ENCODE results near the gene PFN3. TPM values are rescaled to one million over a fixed set of nuclear protein-coding genes. Genes with fewer than 3 reads are reported as not detected.

PFN3 gene
- total RNA-seq, 1 donor from 2014 or later = not detected

- Histone ChIP-seq H3K27me3 (ENCODE audit: insufficient read depth, low read length) (peaks cover 23% of the 10 kb centered on the region), H2AFZ (ENCODE audit: low read depth, low read length) (no peak overlapping the region), H3K4me3 (ENCODE audit: insufficient read depth, low read depth, low read length) (no peak overlapping the region), H3K27ac (ENCODE audit: low read depth, low read length) (no peak overlapping the region), H3K9me3 (ENCODE audit: insufficient read depth, low read depth, low read length) (no peaks in the 10 kb centered on the region), H3K79me2 (ENCODE audit: insufficient read depth, low read length) (no peaks in the 10 kb centered on the region), H3K4me1 (ENCODE audit: insufficient read depth, low read length) (peaks cover 11% of the 10 kb centered on the region), H3K4me2 (ENCODE audit: low read length) (no peak overlapping the region), H3K36me3 (ENCODE audit: insufficient read depth, low read length) (no peaks in the 10 kb centered on the region), H4K20me1 (ENCODE audit: insufficient read depth, low read length) (no peaks in the 10 kb centered on the region), H3K9ac (ENCODE audit: low read length) (no peak overlapping the region)
- FAIRE-seq = no peak
- no peaks in the 10 kb centered on the region for H3K36me3 Mint-ChIP-seq (ENCODE audit: low read depth, unreplicated experiment)
- H3K27ac Mint-ChIP-seq (ENCODE audit: unreplicated experiment) = no peak overlapping the region
- no peak overlapping the region for H3K4me3 Mint-ChIP-seq (ENCODE audit: unreplicated experiment)
- peaks cover 45% of the 10 kb centered on the region for H3K27me3 Mint-ChIP-seq (ENCODE audit: low read depth, unreplicated experiment)
- H3K4me1 Mint-ChIP-seq (ENCODE audit: low read depth, unreplicated experiment) = no peaks in the 10 kb centered on the region
- TF ChIP-seq, protein P1, sequence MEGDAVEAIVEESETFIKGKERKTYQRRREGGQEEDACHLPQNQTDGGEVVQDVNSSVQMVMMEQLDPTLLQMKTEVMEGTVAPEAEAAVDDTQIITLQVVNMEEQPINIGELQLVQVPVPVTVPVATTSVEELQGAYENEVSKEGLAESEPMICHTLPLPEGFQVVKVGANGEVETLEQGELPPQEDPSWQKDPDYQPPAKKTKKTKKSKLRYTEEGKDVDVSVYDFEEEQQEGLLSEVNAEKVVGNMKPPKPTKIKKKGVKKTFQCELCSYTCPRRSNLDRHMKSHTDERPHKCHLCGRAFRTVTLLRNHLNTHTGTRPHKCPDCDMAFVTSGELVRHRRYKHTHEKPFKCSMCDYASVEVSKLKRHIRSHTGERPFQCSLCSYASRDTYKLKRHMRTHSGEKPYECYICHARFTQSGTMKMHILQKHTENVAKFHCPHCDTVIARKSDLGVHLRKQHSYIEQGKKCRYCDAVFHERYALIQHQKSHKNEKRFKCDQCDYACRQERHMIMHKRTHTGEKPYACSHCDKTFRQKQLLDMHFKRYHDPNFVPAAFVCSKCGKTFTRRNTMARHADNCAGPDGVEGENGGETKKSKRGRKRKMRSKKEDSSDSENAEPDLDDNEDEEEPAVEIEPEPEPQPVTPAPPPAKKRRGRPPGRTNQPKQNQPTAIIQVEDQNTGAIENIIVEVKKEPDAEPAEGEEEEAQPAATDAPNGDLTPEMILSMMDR (IDR thresholded peaks at IDR 0.05; ENCODE audit: insufficient read depth, low read depth, low read length) = no peak
- TF ChIP-seq EZH2 (IDR thresholded peaks at IDR 0.05; ENCODE audit: insufficient read depth, low read length) = no peak
- DNase-seq (ENCODE audit: low read depth) = no peak
- H3K9me3 Mint-ChIP-seq (ENCODE audit: unreplicated experiment) = no peaks in the 10 kb centered on the region
Observed at GRCh38 chr5:177396078-177396477, 4.4 kb downstream of the PFN3 start.

DNA sequence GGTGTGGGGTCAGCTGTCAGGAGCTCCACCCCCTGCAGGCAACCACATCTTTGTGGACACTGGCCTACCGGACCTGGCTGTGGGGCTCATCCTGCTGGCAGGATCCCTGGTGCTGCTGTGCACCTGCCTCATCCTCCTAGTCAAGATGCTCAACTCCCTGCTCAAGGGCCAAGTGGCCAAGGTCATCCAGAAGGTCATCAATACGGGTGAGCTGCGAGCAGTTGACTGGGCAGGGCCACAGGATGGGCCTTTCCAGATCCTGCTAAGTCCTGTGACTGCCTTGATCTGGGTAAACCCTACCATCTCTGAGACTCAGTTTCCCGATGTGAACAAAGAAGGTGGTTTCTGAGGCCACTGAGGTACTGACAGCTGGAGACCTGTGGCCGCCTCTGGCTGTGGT lies 6.5 kb downstream of the PFN3 start:
- H3K4me2 ChIP-seq (ENCODE audit: low read length) = no peak overlapping the region
- H4K20me1 ChIP-seq (ENCODE audit: insufficient read depth, low read length) = peaks cover 11% of the 10 kb centered on the region
- no peak overlapping the region for H3K9ac ChIP-seq (ENCODE audit: low read length)
- DNase-seq (ENCODE audit: low read depth) (no peak), FAIRE-seq (no peak)
- no peaks in the 10 kb centered on the region for H3K36me3 ChIP-seq (ENCODE audit: insufficient read depth, low read length)
- no peak overlapping the region for H3K27ac Mint-ChIP-seq (ENCODE audit: unreplicated experiment)
- no peaks in the 10 kb centered on the region for H3K9me3 Mint-ChIP-seq (ENCODE audit: unreplicated experiment)
- TF ChIP-seq, protein P1 (IDR thresholded peaks at IDR 0.05; ENCODE audit: insufficient read depth, low read depth, low read length) = no peak
- H3K27ac ChIP-seq (ENCODE audit: low read depth, low read length) = no peak overlapping the region
- no peak overlapping the region for H3K4me3 Mint-ChIP-seq (ENCODE audit: unreplicated experiment)
- no peaks in the 10 kb centered on the region for H3K9me3 ChIP-seq (ENCODE audit: insufficient read depth, low read depth, low read length)
- peaks cover 15% of the 10 kb centered on the region for H3K4me1 Mint-ChIP-seq (ENCODE audit: low read depth, unreplicated experiment)
- H3K79me2 ChIP-seq (ENCODE audit: insufficient read depth, low read length) = no peaks in the 10 kb centered on the region
- H2AFZ ChIP-seq (ENCODE audit: low read depth, low read length) = no peak overlapping the region
- H3K4me3 ChIP-seq (ENCODE audit: insufficient read depth, low read depth, low read length) = no peak overlapping the region
- peaks cover 44% of the 10 kb centered on the region for H3K27me3 Mint-ChIP-seq (ENCODE audit: low read depth, unreplicated experiment)
- peaks cover 13% of the 10 kb centered on the region for H3K4me1 ChIP-seq (ENCODE audit: insufficient read depth, low read length)
- H3K36me3 Mint-ChIP-seq (ENCODE audit: low read depth, unreplicated experiment) = no peaks in the 10 kb centered on the region
- peaks cover 6% of the 10 kb centered on the region for H3K27me3 ChIP-seq (ENCODE audit: insufficient read depth, low read length)

GRCh38 chr5:177393206-177393765 lies 7.2 kb downstream of the PFN3 start:
- Histone ChIP-seq H2AFZ (ENCODE audit: low read depth, low read length) (no peak overlapping the region), H3K79me2 (ENCODE audit: insufficient read depth, low read length) (no peaks in the 10 kb centered on the region), H4K20me1 (ENCODE audit: insufficient read depth, low read length) (peaks cover 17% of the 10 kb centered on the region), H3K27ac (ENCODE audit: low read depth, low read length) (no peak overlapping the region), H3K9me3 (ENCODE audit: insufficient read depth, low read depth, low read length) (no peaks in the 10 kb centered on the region), H3K4me2 (ENCODE audit: low read length) (no peak overlapping the region), H3K27me3 (ENCODE audit: insufficient read depth, low read length) (peaks cover 6% of the 10 kb centered on the region), H3K36me3 (ENCODE audit: insufficient read depth, low read length) (no peaks in the 10 kb centered on the region), H3K4me1 (ENCODE audit: insufficient read depth, low read length) (peaks cover 19% of the 10 kb centered on the region), H3K9ac (ENCODE audit: low read length) (no peak overlapping the region), H3K4me3 (ENCODE audit: insufficient read depth, low read depth, low read length) (no peak overlapping the region)
- Mint-ChIP-seq H3K4me3 (ENCODE audit: unreplicated experiment) (no peak overlapping the region), H3K4me1 (ENCODE audit: low read depth, unreplicated experiment) (peaks cover 22% of the 10 kb centered on the region), H3K36me3 (ENCODE audit: low read depth, unreplicated experiment) (no peaks in the 10 kb centered on the region), H3K27ac (ENCODE audit: unreplicated experiment) (no peak overlapping the region), H3K9me3 (ENCODE audit: unreplicated experiment) (peaks cover 1% of the 10 kb centered on the region), H3K27me3 (ENCODE audit: low read depth, unreplicated experiment) (peaks cover 40% of the 10 kb centered on the region)
- DNase-seq (ENCODE audit: low read depth) (no peak), FAIRE-seq (no peak)
- TF ChIP-seq, protein P1 (IDR thresholded peaks at IDR 0.05; ENCODE audit: insufficient read depth, low read depth, low read length) = no peak
- TF ChIP-seq EZH2 (IDR thresholded peaks at IDR 0.05; ENCODE audit: insufficient read depth, low read length) = no peak

All from astrocyte (in vitro differentiated cells and primary cell).